ENCODE results near the gene RAP1GAP.

DNA sequence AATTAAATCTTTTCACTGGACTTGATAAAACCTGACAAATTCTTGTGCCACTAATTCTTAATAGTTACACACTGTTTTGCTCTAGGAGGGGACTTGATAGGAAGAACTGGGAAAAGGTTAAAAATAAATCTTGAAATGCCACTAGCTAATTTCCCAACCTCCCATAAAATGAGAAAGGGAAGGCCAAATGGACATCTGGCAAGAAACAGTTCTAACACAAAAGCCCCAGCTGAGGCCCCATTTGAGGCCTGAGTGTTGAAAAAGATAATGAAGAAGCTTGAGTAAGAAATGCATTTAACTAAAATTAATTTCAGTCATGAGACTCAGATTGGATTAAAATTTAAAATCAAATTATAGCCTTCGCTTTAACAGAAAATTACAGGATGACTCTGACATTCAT is 11.2 kb upstream of the RAP1GAP start:
- no peak for TF ChIP-seq CTCF (conservative IDR thresholded peaks at IDR 0.05)
- no peak for TF ChIP-seq EZH2 (IDR thresholded peaks at IDR 0.05; ENCODE audit: low read depth)

Data from PC-9 (cell line).